ENCODE data around the gene MYO1A.
"Not testable (repeated sequence)": the region's sequence is repeated elsewhere in the genome, so short reads cannot be mapped to it uniquely, and the experiment has no call there.

The MYO1A gene

GRCh38 chr12:57069523-57069922 lies 19.6 kb upstream of the MYO1A start:
- peak; percentile 94 for TF ChIP-seq CTCF (IDR thresholded peaks at IDR 0.05; ENCODE audit: insufficient read depth, missing control alignments)
- DNase-seq (ENCODE audit: insufficient read length, low spot score) (no peak), FAIRE-seq (no peak)

GRCh38 chr12:57066245-57066644 lies 16.3 kb upstream of the MYO1A start:
- DNase-seq (ENCODE audit: insufficient read length, low spot score) = no peak
- FAIRE-seq = no peak
- TF ChIP-seq CTCF (IDR thresholded peaks at IDR 0.05; ENCODE audit: insufficient read depth, missing control alignments) = no peak

GRCh38 chr12:57063991-57064685 lies 14.2 kb upstream of the MYO1A start:
- FAIRE-seq = no peak
- no peak for TF ChIP-seq CTCF (IDR thresholded peaks at IDR 0.05; ENCODE audit: insufficient read depth, missing control alignments)
- no peak for DNase-seq (ENCODE audit: insufficient read length, low spot score)

- DNase-seq (ENCODE audit: insufficient read length, low spot score) (no peak), FAIRE-seq (no peak)
- no peak for TF ChIP-seq CTCF (IDR thresholded peaks at IDR 0.05; ENCODE audit: insufficient read depth, missing control alignments)
Observed at GRCh38 chr12:57058454-57058853, 8.5 kb upstream of the MYO1A start.

GRCh38 chr12:57057067-57057751 lies 7.3 kb upstream of the MYO1A start:
- DNase-seq (ENCODE audit: insufficient read length, low spot score) (no peak), FAIRE-seq (no peak)
- no peak for TF ChIP-seq CTCF (IDR thresholded peaks at IDR 0.05; ENCODE audit: insufficient read depth, missing control alignments)

- FAIRE-seq (no peak), DNase-seq (ENCODE audit: insufficient read length, low spot score) (no peak)
- no peak for TF ChIP-seq CTCF (IDR thresholded peaks at IDR 0.05; ENCODE audit: insufficient read depth, missing control alignments)
Observed at GRCh38 chr12:57055824-57056223, 5.9 kb upstream of the MYO1A start.

- DNase-seq (ENCODE audit: insufficient read length, low spot score); FAIRE-seq: not testable (repeated sequence)
Observed at GRCh38 chr12:57053901-57054300, 4.0 kb upstream of the MYO1A start.

GRCh38 chr12:57053146-57053545 lies 3.2 kb upstream of the MYO1A start:
- FAIRE-seq; DNase-seq (ENCODE audit: insufficient read length, low spot score): not testable (repeated sequence)

Measured in D721Med (cell line).